ENCODE data around the gene IPMK.
A peak's percentile ranks its signal among the peaks of the same experiment; 100 is the strongest.
"Not testable (repeated sequence)": the region's sequence is repeated elsewhere in the genome, so short reads cannot be mapped to it uniquely, and the experiment has no call there.

The IPMK gene

GRCh38 chr10:58266826-58267712 lies 625 bp downstream of the IPMK start:
- peaks cover 6 to 18% of the 10 kb centered on the region in 2 donors for H3K4me1 ChIP-seq (ENCODE audit: control insufficient read depth in 1 of 2, insufficient read depth in 2 of 2, low read length in 2 of 2)
- H3K9me3 ChIP-seq (ENCODE audit: control insufficient read depth in 1 of 2, low read length in 2 of 2) = no peaks in the 10 kb centered on the region
- H3K27ac ChIP-seq (ENCODE audit: low read length) = peak overlapping the region; percentile 91
- peak overlapping the region; percentile 84 to 94 for H3K4me3 ChIP-seq (ENCODE audit: low read depth in 1 of 2, low read length in 2 of 2)
- H3K36me3 ChIP-seq (ENCODE audit: control insufficient read depth in 1 of 2, insufficient read depth in 2 of 2, low read length in 2 of 2) = peaks cover 0 to 15% of the 10 kb centered on the region in 2 donors
- H3K27me3 ChIP-seq (ENCODE audit: low read depth, low read length) = no peaks in the 10 kb centered on the region

- Histone ChIP-seq H3K27me3 (ENCODE audit: low read depth, low read length) (no peaks in the 10 kb centered on the region), H3K4me3 (ENCODE audit: low read depth in 1 of 2, low read length in 2 of 2) (peak overlapping the region; percentile 84 to 94), H3K27ac (ENCODE audit: low read length) (peak overlapping the region; percentile 91), H3K4me1 (ENCODE audit: control insufficient read depth in 1 of 2, insufficient read depth in 2 of 2, low read length in 2 of 2) (peaks cover 6 to 18% of the 10 kb centered on the region in 2 donors), H3K9me3 (ENCODE audit: control insufficient read depth in 1 of 2, low read length in 2 of 2) (no peaks in the 10 kb centered on the region), H3K36me3 (ENCODE audit: control insufficient read depth in 1 of 2, insufficient read depth in 2 of 2, low read length in 2 of 2) (peaks cover 0 to 15% of the 10 kb centered on the region in 2 donors)
Observed at GRCh38 chr10:58266003-58266825, 1.5 kb downstream of the IPMK start.

- Histone ChIP-seq H3K4me1 (ENCODE audit: control insufficient read depth in 1 of 2, insufficient read depth in 2 of 2, low read length in 2 of 2) (peaks cover 6 to 14% of the 10 kb centered on the region in 2 donors), H3K27me3 (ENCODE audit: low read depth, low read length) (no peaks in the 10 kb centered on the region), H3K4me3 (ENCODE audit: low read depth in 1 of 2, low read length in 2 of 2) (peak overlapping the region; percentile 84 to 94), H3K36me3 (ENCODE audit: control insufficient read depth in 1 of 2, insufficient read depth in 2 of 2, low read length in 2 of 2) (peaks cover 0 to 15% of the 10 kb centered on the region in 2 donors), H3K9me3 (ENCODE audit: control insufficient read depth in 1 of 2, low read length in 2 of 2) (no peaks in the 10 kb centered on the region), H3K27ac (ENCODE audit: low read length) (peak overlapping the region; percentile 91)
Observed at GRCh38 chr10:58265249-58265648, 2.4 kb downstream of the IPMK start.

GRCh38 chr10:58264780-58265179 lies 2.9 kb downstream of the IPMK start:
- H3K4me3 ChIP-seq (ENCODE audit: low read depth in 1 of 2, low read length in 2 of 2) = no peak overlapping the region
- no peaks in the 10 kb centered on the region for H3K27me3 ChIP-seq (ENCODE audit: low read depth, low read length)
- H3K9me3 ChIP-seq (ENCODE audit: control insufficient read depth in 1 of 2, low read length in 2 of 2) = no peaks in the 10 kb centered on the region
- H3K27ac ChIP-seq (ENCODE audit: low read length) = no peak overlapping the region
- peaks cover 0 to 15% of the 10 kb centered on the region in 2 donors for H3K36me3 ChIP-seq (ENCODE audit: control insufficient read depth in 1 of 2, insufficient read depth in 2 of 2, low read length in 2 of 2)
- peaks cover 6 to 10% of the 10 kb centered on the region in 2 donors for H3K4me1 ChIP-seq (ENCODE audit: control insufficient read depth in 1 of 2, insufficient read depth in 2 of 2, low read length in 2 of 2)

- Histone ChIP-seq H3K4me3 (ENCODE audit: low read depth in 1 of 2, low read length in 2 of 2) (no peak overlapping the region), H3K36me3 (ENCODE audit: control insufficient read depth in 1 of 2, insufficient read depth in 2 of 2, low read length in 2 of 2) (peaks cover 0 to 11% of the 10 kb centered on the region in 2 donors), H3K4me1 (ENCODE audit: control insufficient read depth in 1 of 2, insufficient read depth in 2 of 2, low read length in 2 of 2) (peaks cover 6 to 10% of the 10 kb centered on the region in 2 donors), H3K27ac (ENCODE audit: low read length) (no peak overlapping the region), H3K27me3 (ENCODE audit: low read depth, low read length) (no peaks in the 10 kb centered on the region), H3K9me3 (ENCODE audit: control insufficient read depth in 1 of 2, low read length in 2 of 2) (no peaks in the 10 kb centered on the region)
Observed at GRCh38 chr10:58262766-58263165, 4.9 kb downstream of the IPMK start.

- Histone ChIP-seq H3K27ac (ENCODE audit: low read length) (no peak overlapping the region), H3K4me3 (ENCODE audit: low read depth in 1 of 2, low read length in 2 of 2) (no peak overlapping the region), H3K4me1 (ENCODE audit: control insufficient read depth in 1 of 2, insufficient read depth in 2 of 2, low read length in 2 of 2) (peaks cover 0 to 2% of the 10 kb centered on the region in 2 donors), H3K9me3 (ENCODE audit: control insufficient read depth in 1 of 2, low read length in 2 of 2) (no peaks in the 10 kb centered on the region), H3K36me3 (ENCODE audit: control insufficient read depth in 1 of 2, insufficient read depth in 2 of 2, low read length in 2 of 2) (no peaks in the 10 kb centered on the region), H3K27me3 (ENCODE audit: low read depth, low read length) (no peaks in the 10 kb centered on the region)
Observed at GRCh38 chr10:58260334-58260733, 7.4 kb downstream of the IPMK start.

- Histone ChIP-seq H3K27ac (ENCODE audit: low read length) (no peak overlapping the region), H3K4me1 (ENCODE audit: control insufficient read depth in 1 of 2, insufficient read depth in 2 of 2, low read length in 2 of 2) (no peaks in the 10 kb centered on the region), H3K36me3 (ENCODE audit: control insufficient read depth in 1 of 2, insufficient read depth in 2 of 2, low read length in 2 of 2) (no peaks in the 10 kb centered on the region), H3K27me3 (ENCODE audit: low read depth, low read length) (no peaks in the 10 kb centered on the region), H3K4me3 (ENCODE audit: low read depth in 1 of 2, low read length in 2 of 2) (no peak overlapping the region), H3K9me3 (ENCODE audit: control insufficient read depth in 1 of 2, low read length in 2 of 2) (no peaks in the 10 kb centered on the region)
Observed at GRCh38 chr10:58258977-58259692, 8.6 kb downstream of the IPMK start.

- H3K27me3 ChIP-seq (ENCODE audit: low read depth, low read length); H3K27ac ChIP-seq (ENCODE audit: low read length); H3K9me3 ChIP-seq (ENCODE audit: control insufficient read depth in 1 of 2, low read length in 2 of 2); H3K4me1 ChIP-seq (ENCODE audit: control insufficient read depth in 1 of 2, insufficient read depth in 2 of 2, low read length in 2 of 2); H3K4me3 ChIP-seq (ENCODE audit: low read depth in 1 of 2, low read length in 2 of 2); H3K36me3 ChIP-seq (ENCODE audit: control insufficient read depth in 1 of 2, insufficient read depth in 2 of 2, low read length in 2 of 2): not testable (repeated sequence)
Observed at GRCh38 chr10:58256013-58256780, 11.5 kb downstream of the IPMK start.

- Histone ChIP-seq H3K36me3 (ENCODE audit: control insufficient read depth in 1 of 2, insufficient read depth in 2 of 2, low read length in 2 of 2) (no peaks in the 10 kb centered on the region), H3K27ac (ENCODE audit: low read length) (no peak overlapping the region), H3K27me3 (ENCODE audit: low read depth, low read length) (no peaks in the 10 kb centered on the region), H3K4me3 (ENCODE audit: low read depth in 1 of 2, low read length in 2 of 2) (no peak overlapping the region), H3K4me1 (ENCODE audit: control insufficient read depth in 1 of 2, insufficient read depth in 2 of 2, low read length in 2 of 2) (no peaks in the 10 kb centered on the region), H3K9me3 (ENCODE audit: control insufficient read depth in 1 of 2, low read length in 2 of 2) (no peaks in the 10 kb centered on the region)
Observed at GRCh38 chr10:58254644-58255043, 13.1 kb downstream of the IPMK start.

GRCh38 chr10:58253184-58253583 lies 14.5 kb downstream of the IPMK start:
- H3K4me1 ChIP-seq (ENCODE audit: control insufficient read depth in 1 of 2, insufficient read depth in 2 of 2, low read length in 2 of 2) = no peaks in the 10 kb centered on the region
- no peaks in the 10 kb centered on the region for H3K36me3 ChIP-seq (ENCODE audit: control insufficient read depth in 1 of 2, insufficient read depth in 2 of 2, low read length in 2 of 2)
- H3K27ac ChIP-seq (ENCODE audit: low read length) = no peak overlapping the region
- no peak overlapping the region for H3K4me3 ChIP-seq (ENCODE audit: low read depth in 1 of 2, low read length in 2 of 2)
- H3K9me3 ChIP-seq (ENCODE audit: control insufficient read depth in 1 of 2, low read length in 2 of 2) = no peaks in the 10 kb centered on the region
- H3K27me3 ChIP-seq (ENCODE audit: low read depth, low read length) = no peaks in the 10 kb centered on the region

Data from muscle layer of duodenum (tissue), 2 donors.